ENCODE data around the gene ATF2.

ATF2 gene

GRCh38 chr2:175035806-175036205, 132.2 kb downstream of the ATF2 start:
- H3K27me3 Mint-ChIP-seq, result no peaks in the 10 kb centered on the region
- H3K4me1 Mint-ChIP-seq (ENCODE audit: low read depth), result peaks cover 7% of the 10 kb centered on the region
- no peak overlapping the region for H3K4me3 Mint-ChIP-seq
- no peak overlapping the region for H3K27ac Mint-ChIP-seq
- no peaks in the 10 kb centered on the region for H3K9me3 Mint-ChIP-seq (ENCODE audit: low read depth)
- H3K36me3 Mint-ChIP-seq, result no peaks in the 10 kb centered on the region

- H3K4me1 Mint-ChIP-seq (ENCODE audit: low read depth), result peaks cover 7% of the 10 kb centered on the region
- no peaks in the 10 kb centered on the region for H3K9me3 Mint-ChIP-seq (ENCODE audit: low read depth)
- H3K36me3 Mint-ChIP-seq, result no peaks in the 10 kb centered on the region
- no peak overlapping the region for H3K4me3 Mint-ChIP-seq
- H3K27ac Mint-ChIP-seq, result no peak overlapping the region
- no peaks in the 10 kb centered on the region for H3K27me3 Mint-ChIP-seq
Observed at GRCh38 chr2:175034716-175035115, 133.3 kb downstream of the ATF2 start.

GRCh38 chr2:175030380-175031271, 137.4 kb downstream of the ATF2 start:
- H3K4me3 Mint-ChIP-seq, result no peak overlapping the region
- H3K9me3 Mint-ChIP-seq (ENCODE audit: low read depth), result no peaks in the 10 kb centered on the region
- H3K4me1 Mint-ChIP-seq (ENCODE audit: low read depth), result no peaks in the 10 kb centered on the region
- H3K27me3 Mint-ChIP-seq, result no peaks in the 10 kb centered on the region
- no peak overlapping the region for H3K27ac Mint-ChIP-seq
- peaks cover 2% of the 10 kb centered on the region for H3K36me3 Mint-ChIP-seq

GRCh38 chr2:175027755-175028154, 140.2 kb downstream of the ATF2 start:
- Mint-ChIP-seq H3K4me3 (no peak overlapping the region), H3K27me3 (no peaks in the 10 kb centered on the region), H3K4me1 (ENCODE audit: low read depth) (no peaks in the 10 kb centered on the region), H3K27ac (no peak overlapping the region), H3K36me3 (peaks cover 2% of the 10 kb centered on the region), H3K9me3 (ENCODE audit: low read depth) (no peaks in the 10 kb centered on the region)

DNA sequence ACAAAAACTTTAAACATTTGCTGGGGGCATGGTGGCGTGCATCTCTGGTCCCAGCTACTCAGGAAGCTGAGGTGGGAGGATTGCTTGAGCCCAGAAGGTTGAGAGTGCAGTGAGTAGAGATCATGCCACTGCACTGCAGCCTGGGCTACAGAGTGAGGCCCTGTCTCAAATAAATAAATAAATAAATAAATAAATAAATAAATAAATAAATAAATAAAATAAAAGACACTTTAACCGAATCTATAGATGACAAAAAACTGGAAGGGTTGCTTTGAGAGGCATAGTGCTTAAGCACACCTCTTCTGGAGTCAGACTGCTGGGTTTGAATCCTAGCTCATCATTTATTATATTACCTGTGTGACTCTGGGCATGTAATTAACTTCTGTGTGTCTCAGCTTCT, 141.6 kb downstream of the ATF2 start:
- no peak overlapping the region for H3K4me3 Mint-ChIP-seq
- no peaks in the 10 kb centered on the region for H3K4me1 Mint-ChIP-seq (ENCODE audit: low read depth)
- H3K27ac Mint-ChIP-seq, result no peak overlapping the region
- H3K36me3 Mint-ChIP-seq, result peaks cover 2% of the 10 kb centered on the region
- H3K9me3 Mint-ChIP-seq (ENCODE audit: low read depth), result no peaks in the 10 kb centered on the region
- no peaks in the 10 kb centered on the region for H3K27me3 Mint-ChIP-seq

- H3K4me3 Mint-ChIP-seq, result no peak overlapping the region
- H3K9me3 Mint-ChIP-seq (ENCODE audit: low read depth), result no peaks in the 10 kb centered on the region
- H3K4me1 Mint-ChIP-seq (ENCODE audit: low read depth), result no peaks in the 10 kb centered on the region
- peaks cover 2% of the 10 kb centered on the region for H3K36me3 Mint-ChIP-seq
- no peak overlapping the region for H3K27ac Mint-ChIP-seq
- H3K27me3 Mint-ChIP-seq, result no peaks in the 10 kb centered on the region
Observed at GRCh38 chr2:175025946-175026345, 142.1 kb downstream of the ATF2 start.

DNA sequence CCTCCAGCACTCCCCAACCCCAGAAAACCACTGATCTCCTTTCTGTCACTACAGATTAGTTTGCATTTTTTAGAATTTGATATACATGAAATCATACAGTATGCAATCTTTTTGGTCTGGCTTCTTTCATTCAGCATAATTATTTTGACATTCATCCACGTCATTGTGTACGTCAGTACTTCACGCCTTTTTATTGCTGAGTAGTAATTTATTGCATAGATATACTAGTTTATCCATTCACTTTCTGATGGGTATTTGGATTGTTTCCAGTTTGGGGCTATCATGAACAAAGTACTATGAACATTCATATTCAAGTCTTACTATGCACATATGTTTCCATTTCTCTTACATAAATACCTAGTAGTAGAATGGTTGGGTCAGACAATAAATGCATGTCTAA, 142.8 kb downstream of the ATF2 start:
- H3K4me1 Mint-ChIP-seq (ENCODE audit: low read depth), result no peaks in the 10 kb centered on the region
- peaks cover 4% of the 10 kb centered on the region for H3K36me3 Mint-ChIP-seq
- no peak overlapping the region for H3K4me3 Mint-ChIP-seq
- H3K27ac Mint-ChIP-seq, result no peak overlapping the region
- no peaks in the 10 kb centered on the region for H3K9me3 Mint-ChIP-seq (ENCODE audit: low read depth)
- H3K27me3 Mint-ChIP-seq, result no peaks in the 10 kb centered on the region

GRCh38 chr2:175022923-175023322, 145.1 kb downstream of the ATF2 start:
- Mint-ChIP-seq H3K36me3 (peaks cover 2% of the 10 kb centered on the region), H3K9me3 (ENCODE audit: low read depth) (no peaks in the 10 kb centered on the region), H3K27ac (no peak overlapping the region), H3K4me3 (no peak overlapping the region), H3K4me1 (ENCODE audit: low read depth) (no peaks in the 10 kb centered on the region), H3K27me3 (peaks cover 2% of the 10 kb centered on the region)
